MCF 10A (cell line): ENCODE measurements around the gene USP10. TPM values are rescaled to one million over a fixed set of nuclear protein-coding genes. Genes with fewer than 3 reads are reported as not detected.

Experiments used
- BruUV-seq: library from RNA; stranded (reverse); fragments of 400-500 nt; replicated peaks from 2 replicates; lab custom pipeline; 2021; lab: Mats Ljungman, UMichigan
- CTCF ChIA-PET: fragments of 300-600 bp; sonication (Branson Sonifier 250); formaldehyde crosslinking; extraction: SDS; loops from one replicate; lab custom pipeline; 2021; ENCODE audit warnings: antibody characterized with exemption, inconsistent platforms; lab: Yijun Ruan, JAX
- POLR2A ChIA-PET: fragments of 300-600, 350-650 bp; sonication (Branson Sonifier 250); formaldehyde crosslinking; extraction: SDS; loops from one replicate; lab custom pipeline; 2020; ENCODE audit warnings: antibody characterized with exemption, inconsistent platforms; lab: Yijun Ruan, JAX
- DNase-seq: peaks from one replicate; pipeline ENCODE4 v3.0.0-alpha.2; 2018; ENCODE audit not compliant: unreplicated experiment
- H3K27ac Mint-ChIP-seq: one replicate; pipeline ENCODE4 v1.8.0; 2022; ENCODE audit warnings: mild to moderate bottlenecking, low read depth, mixed read lengths; ENCODE audit not compliant: unreplicated experiment
- H3K27me3 Mint-ChIP-seq: one replicate; pipeline ENCODE4 v1.8.0; 2022; ENCODE audit warnings: mixed read lengths; ENCODE audit not compliant: insufficient read depth, unreplicated experiment
- H3K36me3 Mint-ChIP-seq: one replicate; pipeline ENCODE4 v1.8.0; 2022; ENCODE audit warnings: mild to moderate bottlenecking, moderate library complexity, mixed read lengths; ENCODE audit not compliant: insufficient read depth, unreplicated experiment
- H3K4me1 Mint-ChIP-seq: one replicate; pipeline ENCODE4 v1.8.0; 2022; ENCODE audit warnings: mixed read lengths; ENCODE audit not compliant: insufficient read depth, unreplicated experiment
- H3K4me3 Mint-ChIP-seq: one replicate; pipeline ENCODE4 v1.8.0; 2022; ENCODE audit warnings: mild to moderate bottlenecking, moderate library complexity, mixed read lengths; ENCODE audit not compliant: unreplicated experiment
- H3K9me3 Mint-ChIP-seq: one replicate; pipeline ENCODE4 v1.8.0; 2022; ENCODE audit warnings: mixed read lengths; ENCODE audit not compliant: unreplicated experiment
- CTCF ChIP-seq: fragments of 200-600 bp; IDR thresholded peaks from one replicate; pipeline ENCODE4 v1.8.0; 2022; ENCODE audit warnings: antibody characterized with exemption, mild to moderate bottlenecking; ENCODE audit not compliant: unreplicated experiment
- intact Hi-C: fragments of 100-400 bp; cut with micrococcal nuclease; formaldehyde crosslinking; loops from 2 replicates; pipeline ENCODE4 v1.14.1; 2022
- total RNA-seq: library from RNA; stranded (reverse); gene quantifications from 2 replicates; pipeline ENCODE4 v1.2.3, GENCODE V29; 2022

USP10 gene
- total RNA-seq, 1 experiment from 2014 or later, result 129 TPM

GRCh38 chr16:84704253-84704652 is 4.5 kb downstream of the USP10 start:
- Mint-ChIP-seq H3K27ac (no peak overlapping the region), H3K4me1 (peaks cover 34% of the 10 kb centered on the region), H3K27me3 (no peaks in the 10 kb centered on the region), H3K36me3 (peaks cover 24% of the 10 kb centered on the region), H3K9me3 (no peaks in the 10 kb centered on the region), H3K4me3 (no peak overlapping the region)
- intact Hi-C loops, result no loop called here
- no peak for TF ChIP-seq CTCF
- DNase-seq, result no peak
- no TSS peak for BruUV-seq
- POLR2A ChIA-PET, result interaction anchor here (6.7 kb wide), 1 partner anchor 28 kb away, joined by 66 read pairs; no protein-coding TSS in a partner anchor
- CTCF ChIA-PET, result interaction anchor here (0.6 to 4.6 kb wide), 4 partner anchors 21 to 386 kb away, joined by 3 to 30 read pairs (median 5); no protein-coding TSS in a partner anchor

GRCh38 chr16:84706856-84707255 is 7.1 kb downstream of the USP10 start:
- Mint-ChIP-seq H3K9me3 (no peaks in the 10 kb centered on the region), H3K4me3 (no peak overlapping the region), H3K27ac (no peak overlapping the region), H3K4me1 (peaks cover 39% of the 10 kb centered on the region), H3K36me3 (peaks cover 33% of the 10 kb centered on the region), H3K27me3 (no peaks in the 10 kb centered on the region)
- no peak for DNase-seq
- intact Hi-C loops, result no loop called here
- no peak for TF ChIP-seq CTCF
- POLR2A ChIA-PET, result no interaction called here
- CTCF ChIA-PET, result interaction anchor here (0.7 to 4.6 kb wide), 2 partner anchors 19 to 62 kb away, joined by 3 to 30 read pairs; no protein-coding TSS in a partner anchor
- BruUV-seq, result no TSS peak

- TF ChIP-seq CTCF, result no peak
- H3K27me3 Mint-ChIP-seq, result no peaks in the 10 kb centered on the region
- peaks cover 33% of the 10 kb centered on the region for H3K36me3 Mint-ChIP-seq
- no TSS peak for BruUV-seq
- H3K4me1 Mint-ChIP-seq, result peaks cover 44% of the 10 kb centered on the region
- ChIA-PET POLR2A (interaction anchor here (1.2 to 1.5 kb wide), 2 partner anchors 9 to 13 kb away, joined by 3 to 5 read pairs; no protein-coding TSS in a partner anchor), CTCF (interaction anchor here (0.6 to 1.2 kb wide), 4 partner anchors 10 to 259 kb away, joined by 3 to 6 read pairs (median 4); no protein-coding TSS in a partner anchor)
- H3K9me3 Mint-ChIP-seq, result no peaks in the 10 kb centered on the region
- peak overlapping the region; percentile 28 for H3K27ac Mint-ChIP-seq
- DNase-seq, result no peak
- H3K4me3 Mint-ChIP-seq, result no peak overlapping the region
- intact Hi-C loops, result no loop called here
Measured at GRCh38 chr16:84709609-84710008, 9.8 kb downstream of the USP10 start.

- Mint-ChIP-seq H3K9me3 (no peaks in the 10 kb centered on the region), H3K4me3 (no peak overlapping the region), H3K27ac (no peak overlapping the region), H3K27me3 (no peaks in the 10 kb centered on the region), H3K36me3 (peaks cover 24% of the 10 kb centered on the region), H3K4me1 (peaks cover 45% of the 10 kb centered on the region)
- no peak for TF ChIP-seq CTCF
- intact Hi-C loops, result no loop called here
- DNase-seq, result no peak
- ChIA-PET CTCF (interaction anchor here (0.6 to 6.6 kb wide), 4 partner anchors 11 to 404 kb away, joined by 3 to 52 read pairs (median 4); no protein-coding TSS in a partner anchor), POLR2A (interaction anchor here (0.6 to 1.1 kb wide), 3 partner anchors 10 to 660 kb away, joined by 3 to 4 read pairs (median 3); no protein-coding TSS in a partner anchor)
- no TSS peak for BruUV-seq
Measured at GRCh38 chr16:84710686-84711085, 10.9 kb downstream of the USP10 start.
